ENCODE measurements around the gene TMEM33.

Gene TMEM33

DNA sequence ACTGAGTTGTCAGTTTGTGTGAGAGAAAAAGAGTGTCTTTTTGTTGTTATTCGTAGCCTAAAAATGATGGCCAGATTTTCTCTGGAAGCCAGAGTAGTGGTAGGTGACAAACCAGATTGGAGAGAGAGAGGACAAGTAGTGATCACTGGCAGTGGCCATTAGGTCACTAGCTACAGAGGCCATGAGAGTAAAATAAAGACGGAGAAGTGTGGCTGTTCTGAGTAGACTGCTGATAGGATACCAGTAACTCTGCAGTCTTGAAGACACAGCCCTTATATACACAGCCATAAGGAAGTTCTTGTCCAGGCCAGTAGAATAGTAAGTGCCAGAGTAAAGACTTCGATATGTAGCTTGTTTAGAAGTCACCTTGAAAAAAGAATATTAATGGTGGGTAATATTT is 62.8 kb downstream of the TMEM33 start:
- DNase-seq (ENCODE audit: low spot score) = no peak

DNA sequence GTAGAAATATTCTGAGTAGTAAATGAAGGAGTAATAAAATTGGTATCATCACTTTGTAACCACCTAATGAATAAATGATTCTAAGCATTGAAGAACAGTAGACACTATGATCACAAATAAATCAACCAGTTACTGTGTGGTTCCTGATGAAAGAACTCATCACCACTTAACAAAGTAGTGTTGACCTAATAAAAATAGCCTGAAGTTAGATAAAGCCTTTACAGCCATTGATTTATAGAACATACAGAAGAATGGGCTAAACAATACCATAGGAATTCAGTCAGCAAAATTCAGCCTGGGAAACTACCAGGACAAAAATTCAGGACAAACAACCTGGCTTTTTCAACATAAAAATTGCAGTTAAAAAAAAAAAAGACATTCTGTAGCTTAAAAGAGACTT is 64.1 kb downstream of the TMEM33 start:
- DNase-seq (ENCODE audit: low spot score) = no peak

DNA sequence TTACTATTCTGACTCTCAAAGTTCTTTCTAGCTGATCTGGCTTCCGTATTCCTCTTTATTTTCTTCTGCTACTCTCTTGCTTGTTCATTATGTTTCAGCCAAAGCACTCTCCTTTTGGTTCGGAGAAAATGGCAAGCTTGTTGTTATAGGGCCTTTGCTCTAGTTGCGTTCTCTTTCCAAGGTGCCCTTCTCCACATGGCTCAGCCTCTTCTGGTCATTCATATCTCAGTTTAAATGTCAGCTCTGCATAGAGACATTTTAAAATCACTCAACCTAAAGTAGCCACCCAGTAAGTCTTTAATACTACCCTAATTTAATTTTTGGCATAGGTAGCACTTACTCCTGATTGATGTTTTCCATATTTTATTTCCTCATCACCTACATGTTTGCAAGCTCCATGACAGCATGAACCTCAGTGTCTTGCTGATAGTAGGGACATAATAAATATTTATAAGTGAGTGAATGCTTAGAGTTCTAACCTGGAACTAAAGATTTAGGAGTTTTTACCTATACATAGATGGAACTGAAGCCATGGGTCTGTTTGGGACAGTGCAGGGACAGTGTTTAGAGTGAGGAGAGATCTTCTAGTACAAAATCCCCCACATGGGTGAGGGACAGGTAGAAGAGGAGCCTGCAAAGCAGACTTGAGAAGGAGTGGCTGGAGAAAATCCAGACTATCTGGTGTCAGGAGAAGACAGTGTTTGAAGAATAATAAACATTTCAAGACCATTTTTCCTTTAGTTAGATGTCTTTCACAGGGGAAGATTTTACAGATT is 73.0 kb downstream of the TMEM33 start:
- no peak for DNase-seq (ENCODE audit: low spot score)

All from kidney capillary endothelial cell (primary cell).